ENCODE measurements around the gene RTN4RL1.

RTN4RL1 gene

DNA sequence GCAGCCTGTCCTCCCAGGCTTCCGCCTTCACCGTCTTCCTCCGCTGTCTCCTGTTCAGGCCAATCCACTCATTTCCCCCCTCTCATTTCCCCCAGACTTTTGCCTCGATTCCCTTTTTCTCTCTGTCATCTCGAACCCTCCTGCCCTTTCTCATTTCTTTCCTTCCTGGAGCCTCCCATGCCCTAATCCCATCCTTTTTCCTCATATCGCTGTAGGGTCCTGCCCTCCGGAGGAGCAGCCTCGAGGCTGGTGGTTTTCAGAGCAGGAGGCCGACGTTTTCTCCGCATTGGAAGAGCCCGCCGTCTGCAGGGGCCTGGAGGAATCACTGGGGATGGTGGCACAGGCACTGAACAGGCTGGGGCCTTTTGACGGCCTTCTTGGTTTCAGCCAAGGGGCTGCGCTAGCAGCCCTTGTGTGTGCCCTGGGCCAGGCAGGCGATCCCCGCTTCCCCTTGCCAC is 17.3 kb upstream of the RTN4RL1 start:
- H3K4me3 ChIP-seq (ENCODE audit: low read depth, low read length): peak overlapping the region; percentile 91
- TF ChIP-seq, protein P1, sequence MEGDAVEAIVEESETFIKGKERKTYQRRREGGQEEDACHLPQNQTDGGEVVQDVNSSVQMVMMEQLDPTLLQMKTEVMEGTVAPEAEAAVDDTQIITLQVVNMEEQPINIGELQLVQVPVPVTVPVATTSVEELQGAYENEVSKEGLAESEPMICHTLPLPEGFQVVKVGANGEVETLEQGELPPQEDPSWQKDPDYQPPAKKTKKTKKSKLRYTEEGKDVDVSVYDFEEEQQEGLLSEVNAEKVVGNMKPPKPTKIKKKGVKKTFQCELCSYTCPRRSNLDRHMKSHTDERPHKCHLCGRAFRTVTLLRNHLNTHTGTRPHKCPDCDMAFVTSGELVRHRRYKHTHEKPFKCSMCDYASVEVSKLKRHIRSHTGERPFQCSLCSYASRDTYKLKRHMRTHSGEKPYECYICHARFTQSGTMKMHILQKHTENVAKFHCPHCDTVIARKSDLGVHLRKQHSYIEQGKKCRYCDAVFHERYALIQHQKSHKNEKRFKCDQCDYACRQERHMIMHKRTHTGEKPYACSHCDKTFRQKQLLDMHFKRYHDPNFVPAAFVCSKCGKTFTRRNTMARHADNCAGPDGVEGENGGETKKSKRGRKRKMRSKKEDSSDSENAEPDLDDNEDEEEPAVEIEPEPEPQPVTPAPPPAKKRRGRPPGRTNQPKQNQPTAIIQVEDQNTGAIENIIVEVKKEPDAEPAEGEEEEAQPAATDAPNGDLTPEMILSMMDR (IDR thresholded peaks at IDR 0.05; ENCODE audit: borderline replicate concordance, insufficient read depth, low read depth, low read length): no peak

- TF ChIP-seq, protein P1 (IDR thresholded peaks at IDR 0.05; ENCODE audit: borderline replicate concordance, insufficient read depth, low read depth, low read length): peak; percentile 39; the same call in 1 of the 2 replicates
- H3K4me3 ChIP-seq (ENCODE audit: low read depth, low read length): peak within 1 kb of the TSS; percentile 91
These were observed 16.6 kb upstream of the RTN4RL1 start, which contains the start of gene OVCA2 for GRCh38 chr17:2041561-2042389. Gene OVCA2 (plus strand): TSS chr17:2042022. CDS start chr17:2042048, 26 bp downstream.

DNA sequence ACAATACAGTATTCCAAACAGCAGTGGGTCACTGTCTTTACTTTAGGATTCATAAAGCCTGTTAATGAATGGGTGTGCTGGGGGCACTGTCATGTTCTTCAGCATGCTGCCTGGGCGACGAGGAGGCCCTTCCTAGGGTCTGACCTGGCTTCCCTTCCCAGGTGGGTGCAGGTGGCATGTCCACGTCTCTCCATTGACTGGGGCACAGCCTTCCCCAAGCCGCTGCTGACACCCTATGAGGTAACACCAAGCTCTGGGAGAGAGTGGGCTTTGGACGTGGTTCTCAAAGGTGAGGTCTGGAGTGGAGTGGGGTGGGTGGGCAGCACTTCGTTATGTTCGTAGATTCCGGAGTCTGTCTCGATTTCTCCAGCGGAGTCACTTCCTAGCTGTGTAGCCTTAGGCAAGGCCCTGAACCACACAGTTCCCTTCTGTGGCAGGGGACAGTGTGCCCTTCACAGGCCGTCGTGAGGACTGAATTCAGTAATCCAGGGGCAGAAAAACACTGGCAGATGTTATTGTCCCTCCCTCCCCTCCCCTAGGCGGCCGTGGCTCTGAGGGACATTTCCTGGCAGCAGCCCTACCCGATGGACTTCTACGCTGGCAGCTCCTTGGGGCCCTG is 15.9 kb upstream of the RTN4RL1 start:
- H3K4me3 ChIP-seq (ENCODE audit: low read depth, low read length): peak overlapping the region; percentile 91
- TF ChIP-seq, protein P1 (IDR thresholded peaks at IDR 0.05; ENCODE audit: borderline replicate concordance, insufficient read depth, low read depth, low read length): no peak

- TF ChIP-seq, protein P1 (IDR thresholded peaks at IDR 0.05; ENCODE audit: borderline replicate concordance, insufficient read depth, low read depth, low read length): no peak
- no peak overlapping the region for H3K4me3 ChIP-seq (ENCODE audit: low read depth, low read length)
These were observed 15.2 kb upstream of the RTN4RL1 start for GRCh38 chr17:2040219-2040827.

- TF ChIP-seq, protein P1 (IDR thresholded peaks at IDR 0.05; ENCODE audit: borderline replicate concordance, insufficient read depth, low read depth, low read length): no peak
- H3K4me3 ChIP-seq (ENCODE audit: low read depth, low read length): no peak overlapping the region
These were observed 12.0 kb upstream of the RTN4RL1 start for GRCh38 chr17:2037155-2037554.

- TF ChIP-seq, protein P1 (IDR thresholded peaks at IDR 0.05; ENCODE audit: borderline replicate concordance, insufficient read depth, low read depth, low read length): no peak
- no peak overlapping the region for H3K4me3 ChIP-seq (ENCODE audit: low read depth, low read length)
These were observed 10.7 kb upstream of the RTN4RL1 start for GRCh38 chr17:2035541-2036488.
